HG02759 (cell line): ENCODE data around the gene SLC35F1.
"Not testable (repeated sequence)": the region's sequence is repeated elsewhere in the genome, so short reads cannot be mapped to it uniquely, and the experiment has no call there.

ENCODE experiments used
- ATAC-seq: cut with Tn5 transposase; IDR thresholded peaks from one replicate; pipeline ENCODE4 v1.9.1; 2021; ENCODE audit warnings: mild to moderate bottlenecking, moderate library complexity; ENCODE audit not compliant: unreplicated experiment

SLC35F1 gene

DNA sequence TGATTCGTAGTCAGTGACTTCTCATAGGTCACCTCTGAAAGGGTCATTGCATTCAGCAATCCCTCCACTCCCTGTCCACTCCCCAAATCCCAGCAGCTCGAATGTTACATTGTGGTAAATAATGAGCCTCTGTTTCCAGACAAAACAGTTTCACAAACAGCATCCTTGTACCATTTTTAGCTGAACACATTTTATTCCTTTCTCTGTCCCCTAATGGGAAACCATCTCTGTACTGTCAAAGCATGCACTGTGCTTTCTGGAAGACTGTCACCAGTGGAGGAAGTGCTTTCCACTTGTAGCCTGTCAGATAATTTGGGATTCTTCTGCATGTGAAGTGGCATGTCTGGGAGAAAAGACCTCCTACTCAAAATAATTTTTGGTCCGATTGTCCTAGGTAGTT, 82.0 kb downstream of the SLC35F1 start:
- ATAC-seq, result no peak

DNA sequence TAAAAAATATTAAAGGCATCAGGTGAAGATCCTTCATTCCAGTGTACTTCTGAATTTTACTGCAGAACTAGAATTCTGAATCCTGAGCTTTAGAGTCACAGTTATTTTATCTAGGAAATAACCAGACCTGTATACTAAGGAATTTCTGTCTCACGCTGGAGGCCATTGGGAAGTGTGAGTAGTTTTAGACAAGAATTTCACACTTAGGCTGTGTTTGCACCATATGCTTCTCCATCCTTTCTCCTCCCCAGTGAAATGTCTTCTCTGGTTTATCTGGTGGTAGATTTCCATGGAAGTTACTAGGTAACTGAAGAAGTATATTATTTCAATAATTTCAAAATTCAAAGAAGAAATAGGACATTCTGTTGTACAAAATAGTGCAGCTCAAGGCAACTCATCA, 83.1 kb downstream of the SLC35F1 start:
- ATAC-seq, result no peak

DNA sequence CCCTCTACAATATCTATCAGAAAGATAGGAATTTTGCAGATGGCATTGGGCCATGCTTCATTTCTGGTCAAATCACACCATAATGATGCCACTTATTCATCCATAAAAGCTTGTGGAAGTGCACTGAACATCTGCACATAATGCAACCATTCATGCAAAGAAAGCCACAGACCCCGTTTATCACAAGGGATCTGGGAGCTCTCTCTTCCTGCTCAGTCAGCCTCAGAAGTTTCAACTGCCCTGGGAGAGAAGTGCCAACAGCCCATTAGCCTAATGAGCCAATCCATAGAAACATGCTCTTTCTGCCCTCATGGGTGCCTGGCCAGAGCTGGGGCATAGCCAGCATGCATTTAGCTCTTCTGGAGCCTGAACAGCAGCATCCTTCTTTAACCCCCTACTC, 85.8 kb downstream of the SLC35F1 start:
- ATAC-seq, result no peak

DNA sequence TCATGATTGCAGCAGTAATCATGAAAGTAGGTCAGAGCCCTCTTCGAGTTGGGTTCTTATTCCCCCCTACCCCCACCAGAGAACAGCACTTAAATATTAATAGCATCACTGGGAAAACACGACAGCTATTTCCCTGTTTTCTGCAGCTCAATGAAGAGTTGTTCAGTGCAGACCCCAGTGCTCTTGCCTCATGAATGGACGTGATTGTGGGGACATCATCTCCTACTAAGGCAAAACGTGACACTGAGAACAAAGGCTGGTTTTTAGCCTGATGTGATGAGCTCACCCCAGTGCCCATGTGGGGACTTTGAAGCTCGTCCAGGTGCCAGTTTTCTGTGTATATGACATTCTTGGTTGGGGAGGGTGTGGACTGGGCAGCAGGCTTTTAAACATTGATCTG, 105.9 kb downstream of the SLC35F1 start:
- ATAC-seq, result no peak

DNA sequence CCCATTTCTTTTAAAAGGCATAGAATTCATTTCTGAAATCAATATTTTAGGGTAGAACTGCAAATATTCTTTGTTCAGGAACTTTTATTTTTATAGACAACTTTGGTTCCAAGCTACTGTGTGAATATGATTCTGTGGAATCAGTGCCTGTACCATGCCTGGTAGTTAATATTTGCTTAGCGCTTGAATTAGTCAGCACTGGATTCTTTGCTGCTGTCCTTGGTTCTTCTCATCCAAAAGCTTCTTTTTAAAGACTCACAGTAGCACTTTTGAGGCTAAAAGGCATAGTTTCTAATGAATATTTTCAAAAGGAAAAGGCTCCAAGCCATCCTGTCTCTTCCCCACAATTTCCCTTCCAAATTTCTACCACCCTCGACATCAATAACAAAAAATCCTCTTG, 109.5 kb downstream of the SLC35F1 start:
- no peak for ATAC-seq

DNA sequence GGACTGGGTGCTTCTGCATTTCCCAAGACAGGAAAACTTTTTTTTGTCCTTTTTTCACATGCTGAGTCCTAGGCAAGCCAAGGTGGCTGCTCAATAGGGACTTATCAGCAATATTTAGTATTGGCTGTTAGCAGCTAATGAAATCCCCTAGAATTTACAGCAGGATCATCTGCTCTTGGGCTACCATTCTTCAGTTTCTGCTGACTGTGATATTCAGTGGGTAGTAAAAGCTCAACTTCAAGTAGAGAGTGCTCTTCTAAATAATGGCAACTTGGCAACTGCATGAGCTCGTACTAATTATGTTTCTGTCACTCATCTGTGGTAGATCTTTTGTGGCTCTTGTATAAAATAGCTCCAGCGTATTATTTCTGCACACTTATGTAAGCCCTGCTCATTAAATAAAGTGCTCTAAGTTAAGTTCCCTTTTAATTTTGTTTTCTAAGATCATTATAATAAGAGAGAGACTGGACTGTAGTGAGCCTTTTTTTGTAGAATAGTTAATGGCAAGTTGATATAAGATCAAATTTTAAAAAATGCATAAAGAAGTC, 110.3 kb downstream of the SLC35F1 start:
- no peak for ATAC-seq

DNA sequence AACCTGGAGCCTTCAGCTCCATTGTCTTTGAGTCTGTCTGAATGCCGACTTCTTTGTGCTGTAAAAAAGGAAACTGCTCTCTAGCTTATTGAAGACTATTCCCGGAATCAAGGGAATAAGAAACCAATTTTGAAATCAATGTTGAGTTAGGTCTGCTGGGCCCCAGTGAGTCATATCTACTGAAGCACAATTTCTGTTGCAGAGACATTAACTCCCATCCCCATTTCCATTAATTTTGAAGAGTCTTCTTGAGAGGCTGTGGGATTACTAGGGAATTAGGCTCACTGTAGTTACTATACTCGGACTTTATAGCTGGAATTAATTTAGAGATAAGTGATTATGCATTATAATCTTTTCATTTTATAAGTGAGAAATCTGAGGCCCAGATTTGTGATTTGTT, 116.7 kb downstream of the SLC35F1 start:
- ATAC-seq, result no peak

DNA sequence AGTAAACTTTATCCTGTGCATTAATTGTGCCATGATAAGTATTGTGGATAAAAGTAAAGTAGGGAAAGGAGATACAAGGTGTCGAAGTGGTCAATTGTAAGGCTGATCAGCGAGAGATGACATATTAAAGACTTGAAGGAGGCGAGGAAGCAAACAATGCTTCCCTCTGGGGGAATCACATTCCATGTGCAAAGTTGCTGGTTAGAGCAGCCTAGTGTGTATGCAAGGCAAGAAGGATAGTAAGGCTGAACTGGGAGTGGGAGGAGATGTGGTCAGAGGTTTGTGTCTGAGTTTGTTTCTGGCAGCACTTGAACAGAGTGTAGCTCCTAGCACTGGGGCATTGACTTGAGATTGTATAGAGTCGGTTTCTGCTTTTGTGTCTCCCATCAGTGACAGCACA, 122.9 kb downstream of the SLC35F1 start:
- ATAC-seq, result no peak

DNA sequence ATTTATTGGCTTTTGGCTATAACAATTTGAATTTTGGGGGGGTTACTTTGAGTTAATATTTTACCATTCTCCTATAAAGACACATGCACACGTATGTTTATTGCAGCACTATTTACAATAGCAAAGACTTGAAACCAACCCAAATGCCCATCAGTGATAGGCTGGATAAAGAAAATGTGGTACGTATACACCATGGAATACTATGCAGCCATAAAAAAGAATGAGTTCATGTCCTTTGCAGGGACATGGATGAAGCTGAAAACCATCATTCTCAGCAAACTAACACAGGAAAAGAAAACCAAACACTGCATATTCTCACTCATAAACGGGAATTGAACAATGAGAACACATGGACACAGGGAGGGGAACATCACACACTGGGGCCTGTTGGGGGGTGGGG, 130.4 kb downstream of the SLC35F1 start:
- not testable (repeated sequence) for ATAC-seq

DNA sequence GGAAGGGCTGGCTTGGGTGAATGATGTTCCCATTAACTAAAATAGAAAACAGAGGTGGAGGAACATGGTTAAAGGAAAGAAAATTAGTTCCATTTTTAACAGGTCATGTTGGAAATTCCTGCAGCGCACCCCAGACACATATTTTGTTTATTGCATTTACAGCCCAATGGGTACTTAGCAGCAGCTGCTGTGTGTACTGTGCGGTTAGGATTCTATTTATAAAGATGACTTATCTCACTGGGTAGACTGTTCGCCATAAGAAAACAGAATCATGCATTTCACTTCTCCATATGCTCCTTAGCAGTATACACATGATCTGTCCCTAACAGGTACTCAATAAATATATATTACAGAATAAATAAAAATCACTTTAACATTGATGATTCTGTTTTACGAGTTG, 135.8 kb downstream of the SLC35F1 start:
- ATAC-seq, result no peak

DNA sequence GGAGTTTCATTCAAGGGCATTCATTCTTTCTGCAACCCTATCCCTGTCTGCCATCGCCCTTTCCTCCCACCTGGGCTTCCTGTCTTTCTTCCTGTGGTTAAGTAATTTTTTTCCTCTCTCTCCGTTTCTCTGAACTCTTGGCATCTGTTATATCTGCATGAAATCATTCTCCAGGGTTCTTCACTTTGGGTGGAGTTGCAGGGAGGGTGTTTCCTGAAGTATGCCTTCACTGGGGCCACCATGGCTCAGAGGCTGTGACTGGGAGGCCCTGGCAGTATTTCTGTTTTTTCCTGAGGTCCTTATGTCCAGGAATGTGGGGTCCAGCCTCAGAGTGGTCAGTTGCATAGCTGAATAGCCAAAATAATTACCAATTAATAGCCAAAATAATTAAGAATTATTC, 137.2 kb downstream of the SLC35F1 start:
- ATAC-seq, result no peak

DNA sequence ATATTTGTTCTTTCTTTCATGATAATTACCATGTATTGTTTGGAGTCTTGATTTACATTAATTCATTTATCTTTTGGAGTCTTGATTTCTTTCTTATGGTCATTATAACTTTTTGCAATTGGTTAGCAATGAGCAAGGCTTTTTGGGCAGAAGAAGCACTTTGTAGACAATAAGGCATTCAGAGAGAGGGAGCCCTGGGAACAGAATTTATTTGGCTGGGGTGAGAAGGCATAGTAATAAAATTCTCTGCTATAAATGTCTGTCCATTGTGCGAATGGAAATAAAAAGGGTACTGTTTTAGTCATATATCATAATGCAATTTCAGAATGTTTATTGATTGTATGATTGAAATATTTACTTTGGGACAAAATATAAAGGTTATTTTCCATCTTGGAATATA, 147.0 kb downstream of the SLC35F1 start:
- no peak for ATAC-seq

DNA sequence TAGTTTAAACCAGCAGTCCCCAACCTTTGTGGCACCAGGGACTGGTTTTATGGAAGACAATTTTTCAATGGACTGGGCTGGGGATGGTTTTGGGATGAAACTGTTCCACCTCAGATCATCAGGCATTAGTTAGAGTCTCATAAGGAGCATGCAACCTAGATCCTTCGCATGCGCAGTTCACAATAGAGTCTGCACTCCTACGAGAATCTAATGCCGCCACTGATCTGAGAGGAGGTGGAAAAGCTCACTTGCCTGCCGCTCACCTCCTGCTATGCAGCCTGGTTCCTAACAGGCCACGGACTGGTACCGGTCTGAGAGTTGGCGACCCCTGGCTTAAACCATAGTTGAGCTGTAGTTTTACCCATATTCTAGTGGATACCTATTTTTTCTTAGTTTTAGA, 154.6 kb downstream of the SLC35F1 start:
- no peak for ATAC-seq

DNA sequence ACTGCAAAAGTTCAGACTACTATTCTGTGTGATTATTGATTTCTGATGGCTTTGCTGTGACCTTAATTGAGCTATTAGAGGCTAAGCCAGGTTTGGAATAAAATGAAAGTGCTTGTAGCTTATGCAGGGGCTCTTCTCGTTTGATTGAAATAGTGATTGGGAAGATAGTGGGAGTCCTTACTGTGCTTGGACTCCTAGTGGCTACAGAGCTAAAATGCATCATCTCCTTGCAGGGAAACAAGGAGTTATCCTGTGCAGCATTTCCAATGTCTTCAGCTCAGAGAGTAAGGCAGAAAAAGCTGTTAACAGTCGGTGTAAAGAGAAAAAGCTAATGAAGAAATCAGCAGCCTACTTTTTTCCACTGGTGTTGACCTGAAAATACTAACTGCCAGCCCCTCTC, 173.5 kb downstream of the SLC35F1 start:
- ATAC-seq, result no peak

DNA sequence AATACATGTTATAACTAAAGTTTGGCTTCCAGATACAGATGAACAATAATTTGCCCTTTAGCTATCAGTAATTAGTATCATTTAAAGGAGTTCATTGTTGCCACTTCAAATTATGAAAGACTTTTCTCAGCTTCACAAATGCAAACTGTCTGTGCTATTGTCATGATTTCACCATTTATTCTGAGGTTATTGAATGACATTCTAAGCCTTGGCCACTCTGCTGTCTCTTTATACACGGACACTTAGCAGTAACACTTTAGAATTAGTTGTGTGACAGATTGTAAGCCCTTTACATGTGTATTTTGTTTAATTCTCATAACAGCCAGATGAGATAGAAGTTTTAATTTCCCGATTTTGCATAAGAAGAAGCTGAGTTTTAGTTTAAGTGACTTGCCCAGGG, 176.6 kb downstream of the SLC35F1 start:
- no peak for ATAC-seq

DNA sequence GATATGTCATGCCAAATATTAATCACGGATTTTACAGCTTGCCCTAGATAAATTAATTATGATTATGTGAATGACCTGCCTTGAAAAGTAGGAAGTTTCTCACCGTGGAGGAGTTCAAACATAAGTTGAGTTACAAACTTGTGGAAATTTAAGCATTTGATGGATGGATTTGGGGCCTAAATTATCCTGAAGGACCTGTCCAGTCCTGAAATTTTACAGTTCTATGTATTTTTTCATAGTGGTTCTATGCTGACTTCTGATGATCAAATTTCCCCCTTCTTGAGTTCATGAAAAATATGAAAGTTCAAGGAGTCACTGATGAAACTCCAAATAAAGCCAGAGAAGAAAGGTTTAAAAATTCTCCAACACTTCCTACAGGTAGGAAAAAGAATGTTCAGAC, 178.6 kb downstream of the SLC35F1 start:
- ATAC-seq, result no peak

DNA sequence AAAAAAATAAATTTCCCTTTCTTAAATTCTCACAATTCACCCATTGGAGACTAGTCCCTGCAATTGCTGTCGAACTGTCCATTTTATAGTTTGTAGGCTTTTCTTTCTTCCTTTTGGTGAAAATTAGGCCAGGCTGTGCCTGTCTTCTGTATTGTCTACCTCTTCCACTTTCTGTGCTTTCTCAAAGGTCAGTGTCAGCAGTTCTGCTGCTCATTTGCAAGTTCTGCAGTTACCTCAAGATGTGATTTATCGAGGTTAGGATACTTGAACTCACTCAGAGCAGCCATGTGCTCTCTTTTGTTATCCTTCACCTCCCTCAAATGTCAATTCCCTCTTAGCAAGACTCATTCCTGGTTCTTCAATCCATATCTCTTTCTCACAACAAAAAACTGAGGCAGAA, 179.1 kb downstream of the SLC35F1 start:
- no peak for ATAC-seq

DNA sequence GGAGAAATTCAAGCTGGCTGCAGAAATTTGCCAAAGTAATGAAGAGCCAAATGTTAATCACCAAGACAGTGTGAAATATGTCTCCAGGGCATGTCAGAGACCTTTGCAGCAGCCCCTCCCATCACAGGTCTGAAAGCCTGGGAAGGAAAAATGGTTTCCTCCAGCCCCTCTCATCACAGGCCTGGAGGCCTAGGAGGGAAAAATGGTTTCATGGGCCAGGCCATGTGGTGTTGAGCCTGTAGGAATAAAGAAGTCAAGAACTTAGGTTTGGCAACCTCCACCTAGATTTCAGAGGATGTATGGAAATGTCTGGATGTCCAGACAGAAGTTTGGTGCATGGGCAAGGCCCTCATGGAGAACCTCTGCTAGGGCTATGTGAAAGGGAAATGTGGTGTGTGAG, 185.0 kb downstream of the SLC35F1 start:
- no peak for ATAC-seq

DNA sequence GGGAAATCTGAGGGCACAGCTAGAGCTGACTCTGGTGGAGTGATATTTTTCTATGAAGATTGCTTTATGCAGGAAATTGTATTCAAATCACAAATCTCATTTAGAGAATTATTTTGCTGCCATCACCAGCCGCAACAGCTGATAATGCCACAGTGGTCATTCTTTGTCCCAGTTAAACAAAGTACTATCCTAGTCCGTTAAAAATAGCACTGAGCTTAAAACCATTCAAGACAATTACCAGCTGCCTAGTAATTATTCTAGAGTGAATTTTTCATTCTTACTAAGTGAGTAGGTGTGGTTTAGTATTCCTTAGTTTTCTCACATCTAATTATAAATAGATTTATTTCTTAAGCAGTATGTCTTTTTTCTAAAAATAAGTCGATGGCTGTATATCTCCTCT, 190.5 kb downstream of the SLC35F1 start:
- ATAC-seq, result no peak

DNA sequence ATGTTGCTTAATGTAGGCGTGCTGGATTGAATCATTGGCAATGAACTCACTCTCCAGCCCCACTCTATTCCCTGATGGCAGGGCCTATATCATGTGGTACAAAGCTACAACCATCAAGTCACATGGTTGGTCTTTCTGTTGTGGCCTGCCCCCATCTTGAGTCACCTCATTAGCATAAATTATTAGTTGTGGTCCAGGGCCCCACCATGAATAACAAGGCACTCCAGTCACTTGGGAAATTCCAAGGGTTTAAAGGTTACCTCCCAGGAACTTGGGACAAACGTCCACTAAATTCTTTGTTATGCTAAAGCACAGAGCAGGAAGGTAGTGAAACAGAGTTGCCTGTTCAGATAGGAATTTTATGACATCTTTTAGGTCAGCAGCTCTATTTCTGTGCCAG, 193.7 kb downstream of the SLC35F1 start:
- no peak for ATAC-seq

DNA sequence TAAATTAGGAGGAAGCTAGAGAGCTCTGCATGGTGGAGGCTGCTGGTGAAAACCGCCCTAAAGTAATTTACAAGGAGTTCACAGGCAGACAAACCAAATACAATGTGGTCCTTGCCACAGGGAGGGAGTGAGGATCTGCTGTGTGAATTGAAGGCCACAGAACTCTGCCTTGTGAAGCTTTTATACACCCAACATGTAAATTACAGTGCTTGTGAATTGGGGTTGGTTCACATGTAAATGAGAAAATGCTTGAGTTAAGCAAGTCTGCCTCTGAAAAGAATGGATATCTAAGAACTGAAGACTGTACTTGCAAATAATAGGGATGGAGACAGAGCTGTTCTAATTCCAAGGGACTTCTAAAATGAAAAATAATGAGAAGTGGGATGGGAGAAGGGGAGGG, 194.2 kb downstream of the SLC35F1 start:
- no peak for ATAC-seq

DNA sequence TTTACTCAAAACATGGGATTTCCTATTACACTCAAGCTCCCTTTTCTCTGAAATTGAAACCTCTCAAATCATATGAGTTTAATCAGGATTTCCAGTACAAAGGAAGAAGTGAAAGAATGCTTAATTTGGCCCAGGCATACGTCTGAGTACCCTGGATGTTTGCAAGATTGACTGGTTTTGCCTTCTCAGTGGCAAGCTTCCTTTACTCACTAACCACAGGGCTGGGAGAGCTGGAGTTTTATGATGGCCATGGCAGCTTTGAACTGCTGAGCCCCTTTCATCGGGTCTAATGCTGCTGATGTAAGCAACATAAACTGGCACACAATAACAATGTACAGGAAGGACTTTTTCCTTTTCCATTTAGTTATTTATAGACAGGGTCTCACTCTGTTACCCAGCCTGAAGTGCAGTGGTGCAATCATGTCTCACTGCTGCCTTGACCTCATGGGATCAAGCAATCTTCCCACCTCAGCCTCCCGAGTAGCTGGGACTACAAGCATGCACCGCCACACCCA, 194.8 kb downstream of the SLC35F1 start:
- no peak for ATAC-seq

DNA sequence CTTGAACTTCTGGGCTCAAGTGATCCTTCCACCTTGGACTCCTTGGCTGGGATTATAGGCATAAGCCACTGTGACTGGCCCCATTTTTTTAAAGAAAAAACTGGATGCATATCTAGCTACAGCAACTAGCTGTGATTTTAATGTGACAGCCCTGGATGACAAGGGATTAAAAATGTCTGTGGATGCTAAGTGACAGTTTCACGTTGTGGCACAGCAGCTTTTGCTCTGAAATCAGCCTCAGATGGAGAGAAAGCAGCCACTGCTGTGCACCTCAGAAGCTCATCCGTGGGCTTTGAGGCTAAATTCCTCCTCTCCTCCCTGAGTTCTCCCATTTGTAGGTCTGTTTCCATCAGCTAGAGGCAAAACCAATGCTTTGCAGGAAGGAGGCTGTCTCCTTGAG, 195.3 kb downstream of the SLC35F1 start:
- ATAC-seq, result no peak
